Glutamatergic neuron (in vitro differentiated cells): ENCODE results near the gene WDR62. TPM values are rescaled to one million over a fixed set of nuclear protein-coding genes. Genes with fewer than 3 reads are reported as not detected.

Experiments used
- DNase-seq: peaks from one replicate; pipeline ENCODE4 v3.0.0; 2022
- H3K27ac Mint-ChIP-seq: one replicate; pipeline ENCODE4 v1.8.0; 2020; ENCODE audit warnings: mild to moderate bottlenecking, mixed read lengths, inconsistent platforms; ENCODE audit not compliant: unreplicated experiment
- H3K27me3 Mint-ChIP-seq: one replicate; pipeline ENCODE4 v1.8.0; 2020; ENCODE audit warnings: mild to moderate bottlenecking, moderate library complexity, mixed read lengths, inconsistent platforms; ENCODE audit not compliant: unreplicated experiment
- H3K36me3 Mint-ChIP-seq: one replicate; pipeline ENCODE4 v1.8.0; 2020; ENCODE audit warnings: mild to moderate bottlenecking, mixed read lengths, inconsistent platforms; ENCODE audit not compliant: unreplicated experiment
- H3K4me1 Mint-ChIP-seq: one replicate; pipeline ENCODE4 v1.8.0; 2020; ENCODE audit warnings: mild to moderate bottlenecking, low read depth, mixed read lengths, inconsistent platforms; ENCODE audit not compliant: unreplicated experiment
- H3K4me3 Mint-ChIP-seq: one replicate; pipeline ENCODE4 v1.8.0; 2020; ENCODE audit warnings: mild to moderate bottlenecking, mixed read lengths, inconsistent platforms; ENCODE audit not compliant: unreplicated experiment
- H3K9me3 Mint-ChIP-seq: one replicate; pipeline ENCODE4 v1.8.0; 2020; ENCODE audit warnings: mild to moderate bottlenecking, moderate library complexity, mixed read lengths, inconsistent platforms; ENCODE audit not compliant: unreplicated experiment
- total RNA-seq: library from RNA; stranded (reverse); fragmentation: NEBNext Ultra II Directional; extraction: Animal tissue kit (Norgen Biotek cat#: 25700); gene quantifications from one replicate; pipeline ENCODE4 v1.2.1, GENCODE V29; 2021; ENCODE audit not compliant: unreplicated experiment
- TF ChIP-seq, protein P1 (sequence below): fragments of 200-600 bp; sonication (generic); IDR thresholded peaks from one replicate; pipeline ENCODE4 v1.5.0; 2021; ENCODE audit not compliant: partially characterized antibody, unreplicated experiment

Gene WDR62
- total RNA-seq, 1 donor from 2014 or later: 5.5 TPM

DNA sequence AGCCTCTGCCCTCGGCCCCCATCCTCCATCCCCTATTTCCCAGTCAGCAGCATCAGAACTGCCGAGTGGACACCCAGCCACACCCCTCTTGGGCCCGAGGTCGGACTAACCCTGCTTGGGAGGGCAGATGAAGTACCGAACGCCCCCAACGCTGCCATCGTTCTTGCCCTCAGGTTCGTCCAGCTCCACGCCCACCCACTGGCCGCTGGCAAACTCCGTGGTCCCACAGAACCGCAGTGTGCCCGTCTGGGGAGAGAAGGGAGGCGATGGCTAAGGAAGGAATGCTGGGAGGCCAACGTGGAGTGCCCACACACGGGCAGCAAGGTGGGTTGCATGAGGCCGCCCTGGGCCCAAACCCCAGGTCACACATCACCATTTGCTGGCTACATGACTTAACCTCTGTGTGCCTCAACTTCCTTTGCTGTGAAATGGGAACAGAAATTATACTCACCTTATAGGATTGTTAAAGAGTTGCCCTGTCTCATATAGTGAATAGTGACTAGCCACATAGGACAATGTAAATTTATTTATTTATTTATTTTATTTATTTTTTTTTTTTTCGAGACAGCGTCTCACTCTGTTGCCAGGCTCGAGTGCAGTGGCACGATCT, 35.5 kb upstream of the WDR62 start:
- H3K36me3 Mint-ChIP-seq: peaks cover 14% of the 10 kb centered on the region
- peaks cover 2% of the 10 kb centered on the region for H3K4me1 Mint-ChIP-seq
- TF ChIP-seq, protein P1, sequence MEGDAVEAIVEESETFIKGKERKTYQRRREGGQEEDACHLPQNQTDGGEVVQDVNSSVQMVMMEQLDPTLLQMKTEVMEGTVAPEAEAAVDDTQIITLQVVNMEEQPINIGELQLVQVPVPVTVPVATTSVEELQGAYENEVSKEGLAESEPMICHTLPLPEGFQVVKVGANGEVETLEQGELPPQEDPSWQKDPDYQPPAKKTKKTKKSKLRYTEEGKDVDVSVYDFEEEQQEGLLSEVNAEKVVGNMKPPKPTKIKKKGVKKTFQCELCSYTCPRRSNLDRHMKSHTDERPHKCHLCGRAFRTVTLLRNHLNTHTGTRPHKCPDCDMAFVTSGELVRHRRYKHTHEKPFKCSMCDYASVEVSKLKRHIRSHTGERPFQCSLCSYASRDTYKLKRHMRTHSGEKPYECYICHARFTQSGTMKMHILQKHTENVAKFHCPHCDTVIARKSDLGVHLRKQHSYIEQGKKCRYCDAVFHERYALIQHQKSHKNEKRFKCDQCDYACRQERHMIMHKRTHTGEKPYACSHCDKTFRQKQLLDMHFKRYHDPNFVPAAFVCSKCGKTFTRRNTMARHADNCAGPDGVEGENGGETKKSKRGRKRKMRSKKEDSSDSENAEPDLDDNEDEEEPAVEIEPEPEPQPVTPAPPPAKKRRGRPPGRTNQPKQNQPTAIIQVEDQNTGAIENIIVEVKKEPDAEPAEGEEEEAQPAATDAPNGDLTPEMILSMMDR: no peak
- H3K4me3 Mint-ChIP-seq: no peak overlapping the region
- no peak overlapping the region for H3K27ac Mint-ChIP-seq
- H3K9me3 Mint-ChIP-seq: peaks cover 1% of the 10 kb centered on the region
- peaks cover 10% of the 10 kb centered on the region for H3K27me3 Mint-ChIP-seq
- DNase-seq: no peak

DNA sequence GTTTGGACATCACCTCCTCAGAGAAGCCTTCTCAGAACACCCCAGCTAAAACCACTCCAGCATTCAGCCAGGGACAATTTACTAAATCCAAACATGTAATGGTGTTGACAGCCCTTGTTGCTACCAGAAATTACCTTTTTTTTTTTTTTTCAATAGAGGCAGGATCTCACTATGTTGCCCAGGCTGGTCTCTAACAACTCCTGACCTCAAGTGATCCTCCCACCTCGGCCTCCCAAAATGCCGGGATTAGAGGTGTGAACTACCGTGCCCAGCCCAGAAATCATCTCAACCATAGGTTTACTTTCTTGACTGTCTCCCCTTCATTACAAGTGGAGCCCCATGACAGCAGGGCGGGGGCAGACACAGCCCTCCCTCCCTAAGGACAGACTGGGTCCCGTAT, 31.3 kb upstream of the WDR62 start:
- Mint-ChIP-seq H3K36me3 (peaks cover 7% of the 10 kb centered on the region), H3K27me3 (peaks cover 8% of the 10 kb centered on the region), H3K4me1 (no peaks in the 10 kb centered on the region), H3K4me3 (no peak overlapping the region), H3K27ac (no peak overlapping the region), H3K9me3 (no peaks in the 10 kb centered on the region)
- TF ChIP-seq, protein P1: no peak
- no peak for DNase-seq

DNA sequence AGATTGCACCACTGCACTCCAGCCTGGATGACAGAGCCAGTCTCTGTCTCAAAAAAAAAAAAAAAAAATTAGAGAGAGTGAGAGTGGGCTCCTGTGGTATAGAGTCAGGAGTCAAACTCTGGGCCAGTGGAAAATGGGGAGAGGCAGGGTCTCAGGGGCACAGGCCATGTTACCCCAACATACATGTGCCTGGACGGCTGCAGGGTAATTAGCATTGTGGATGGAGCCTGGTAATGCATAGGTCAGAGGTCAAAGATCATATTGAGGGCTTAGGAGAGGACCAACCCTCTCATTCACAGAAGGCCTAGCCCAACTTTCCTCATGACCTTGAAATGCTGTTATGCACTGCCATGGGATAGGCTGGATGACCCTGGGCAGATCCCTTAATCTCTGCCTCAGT, 29.2 kb upstream of the WDR62 start:
- TF ChIP-seq, protein P1: no peak
- Mint-ChIP-seq H3K4me1 (no peaks in the 10 kb centered on the region), H3K4me3 (no peak overlapping the region), H3K9me3 (no peaks in the 10 kb centered on the region), H3K36me3 (peaks cover 7% of the 10 kb centered on the region), H3K27me3 (peaks cover 13% of the 10 kb centered on the region), H3K27ac (no peak overlapping the region)
- no peak for DNase-seq

DNA sequence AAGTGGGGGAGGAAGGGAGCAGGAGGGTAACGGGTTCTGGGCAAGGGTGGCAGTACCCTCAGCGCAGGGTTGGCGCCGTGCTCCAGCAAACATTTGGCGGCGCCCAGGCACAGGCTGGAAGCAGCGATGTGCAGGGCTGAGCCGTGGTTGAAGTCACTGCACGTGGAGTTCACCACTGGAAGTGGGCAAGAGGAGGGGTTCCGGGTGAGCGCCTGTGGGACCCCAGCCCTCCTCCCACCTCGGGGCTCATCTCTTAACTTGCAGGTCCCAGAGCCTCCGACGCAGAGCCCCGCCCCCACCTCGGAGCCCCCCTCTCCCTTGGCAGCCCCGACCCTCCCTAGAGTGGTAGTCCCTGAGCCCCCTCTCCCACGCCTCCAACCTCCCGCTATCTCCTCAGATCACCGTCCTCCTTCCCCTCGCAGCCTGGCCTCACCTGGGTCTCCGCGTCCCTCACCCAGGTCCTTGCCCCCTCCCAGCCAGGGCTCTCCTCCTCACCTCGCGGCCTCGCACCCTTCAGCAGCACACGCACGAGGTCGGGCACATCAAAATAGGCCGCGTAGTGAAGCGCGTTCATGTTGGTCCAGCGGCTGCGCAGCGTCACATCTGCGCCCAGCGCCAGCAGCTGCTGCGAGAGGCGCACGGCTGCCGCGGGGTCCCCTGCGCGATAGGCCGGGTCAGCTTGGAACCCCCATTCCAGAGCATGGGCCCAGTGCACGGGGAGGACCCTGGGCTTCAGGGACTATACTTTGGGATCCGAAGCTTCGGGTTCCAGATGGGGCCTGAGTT, 28.4 kb upstream of the WDR62 start:
- no peak overlapping the region for H3K27ac Mint-ChIP-seq
- no peaks in the 10 kb centered on the region for H3K9me3 Mint-ChIP-seq
- TF ChIP-seq, protein P1: no peak
- no peak overlapping the region for H3K4me3 Mint-ChIP-seq
- peaks cover 13% of the 10 kb centered on the region for H3K27me3 Mint-ChIP-seq
- DNase-seq: no peak
- peaks cover 7% of the 10 kb centered on the region for H3K36me3 Mint-ChIP-seq
- H3K4me1 Mint-ChIP-seq: peaks cover under 1% of the 10 kb centered on the region

DNA sequence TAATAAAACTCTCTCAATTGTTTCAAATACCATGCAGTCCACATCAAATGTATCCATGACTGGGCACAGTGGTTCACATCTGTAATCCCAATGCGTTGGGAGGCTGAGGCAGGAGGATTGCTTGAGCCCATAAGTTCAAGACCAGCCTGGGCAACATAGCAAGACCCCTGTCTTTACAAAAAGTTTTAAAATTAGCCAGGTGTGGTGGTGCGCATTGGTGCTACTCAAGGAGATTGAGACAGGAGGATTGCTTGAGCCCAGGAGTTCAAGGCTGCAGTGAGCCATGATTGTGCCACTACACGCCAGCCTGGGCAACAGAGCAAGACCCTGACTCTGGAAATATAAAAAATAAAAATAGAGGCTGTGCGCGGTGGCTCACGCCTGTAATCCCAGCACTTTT, 27.0 kb upstream of the WDR62 start:
- H3K27me3 Mint-ChIP-seq: peaks cover 14% of the 10 kb centered on the region
- H3K27ac Mint-ChIP-seq: no peak overlapping the region
- H3K9me3 Mint-ChIP-seq: no peaks in the 10 kb centered on the region
- no peak for DNase-seq
- TF ChIP-seq, protein P1: no peak
- H3K4me3 Mint-ChIP-seq: no peak overlapping the region
- H3K4me1 Mint-ChIP-seq: peaks cover 3% of the 10 kb centered on the region
- peaks cover 7% of the 10 kb centered on the region for H3K36me3 Mint-ChIP-seq
